ENCODE measurements around the gene AGTPBP1.

The AGTPBP1 gene

GRCh38 chr9:85536076-85536475 is 205.7 kb downstream of the AGTPBP1 start:
- DNase-seq (ENCODE audit: low read depth, low spot score), result no peak

- DNase-seq (ENCODE audit: low read depth, low spot score), result no peak
Observed at GRCh38 chr9:85534340-85534739, 207.4 kb downstream of the AGTPBP1 start.

GRCh38 chr9:85533538-85533937 is 208.2 kb downstream of the AGTPBP1 start:
- DNase-seq (ENCODE audit: low read depth, low spot score), result no peak

GRCh38 chr9:85530721-85531120 is 211.0 kb downstream of the AGTPBP1 start:
- no peak for DNase-seq (ENCODE audit: low read depth, low spot score)

- DNase-seq (ENCODE audit: low read depth, low spot score), result no peak
Observed at GRCh38 chr9:85528607-85529006, 213.1 kb downstream of the AGTPBP1 start.

- DNase-seq (ENCODE audit: low read depth, low spot score), result no peak
Observed at GRCh38 chr9:85528142-85528541, 213.6 kb downstream of the AGTPBP1 start.

- DNase-seq (ENCODE audit: low read depth, low spot score), result no peak
Observed at GRCh38 chr9:85527331-85528020, 214.3 kb downstream of the AGTPBP1 start.

- no peak for DNase-seq (ENCODE audit: low read depth, low spot score)
Observed at GRCh38 chr9:85524531-85524930, 217.2 kb downstream of the AGTPBP1 start.

GRCh38 chr9:85523202-85523601 is 218.6 kb downstream of the AGTPBP1 start:
- DNase-seq (ENCODE audit: low read depth, low spot score), result no peak

- DNase-seq (ENCODE audit: low read depth, low spot score), result no peak
Observed at GRCh38 chr9:85522459-85523092, 219.2 kb downstream of the AGTPBP1 start.

GRCh38 chr9:85521371-85522197 is 220.2 kb downstream of the AGTPBP1 start:
- no peak for DNase-seq (ENCODE audit: low read depth, low spot score)

- DNase-seq (ENCODE audit: low read depth, low spot score), result no peak
Observed at GRCh38 chr9:85516976-85517637, 224.6 kb downstream of the AGTPBP1 start.

- no peak for DNase-seq (ENCODE audit: low read depth, low spot score)
Observed at GRCh38 chr9:85516455-85516854, 225.3 kb downstream of the AGTPBP1 start.

- DNase-seq (ENCODE audit: low read depth, low spot score), result no peak
Observed at GRCh38 chr9:85515021-85515420, 226.7 kb downstream of the AGTPBP1 start.

GRCh38 chr9:85514256-85514655 is 227.5 kb downstream of the AGTPBP1 start:
- no peak for DNase-seq (ENCODE audit: low read depth, low spot score)

- DNase-seq (ENCODE audit: low read depth, low spot score), result no peak
Observed at GRCh38 chr9:85511746-85512145, 230.0 kb downstream of the AGTPBP1 start.

GRCh38 chr9:85510830-85511504 is 230.8 kb downstream of the AGTPBP1 start:
- DNase-seq (ENCODE audit: low read depth, low spot score), result no peak

- DNase-seq (ENCODE audit: low read depth, low spot score), result no peak
Observed at GRCh38 chr9:85508616-85509015, 233.1 kb downstream of the AGTPBP1 start.

- DNase-seq (ENCODE audit: low read depth, low spot score), result no peak
Observed at GRCh38 chr9:85505612-85506011, 236.1 kb downstream of the AGTPBP1 start.

GRCh38 chr9:85502815-85503655 is 238.7 kb downstream of the AGTPBP1 start:
- no peak for DNase-seq (ENCODE audit: low read depth, low spot score)

- DNase-seq (ENCODE audit: low read depth, low spot score), result no peak
Observed at GRCh38 chr9:85501882-85502281, 239.9 kb downstream of the AGTPBP1 start.

All from iPS DF 19.7 (cell line).